Activated naive CD8-positive, alpha-beta T cell treated with anti-CD3 and anti-CD28 coated beads, Interleukin-2, amount 50 U/mL, for 16 hours (primary cell): Measurements from ENCODE around the gene STT3B.

Experiments
- DNase-seq: peaks from one replicate; pipeline ENCODE4 v3.0.0-alpha.2; 2020; ENCODE audit warnings: low read depth, low spot score

The STT3B gene

GRCh38 chr3:31648286-31648968 lies 115.7 kb downstream of the STT3B start:
- DNase-seq = no peak

- DNase-seq = no peak
These were observed 119.6 kb downstream of the STT3B start for GRCh38 chr3:31652296-31652695.

DNA sequence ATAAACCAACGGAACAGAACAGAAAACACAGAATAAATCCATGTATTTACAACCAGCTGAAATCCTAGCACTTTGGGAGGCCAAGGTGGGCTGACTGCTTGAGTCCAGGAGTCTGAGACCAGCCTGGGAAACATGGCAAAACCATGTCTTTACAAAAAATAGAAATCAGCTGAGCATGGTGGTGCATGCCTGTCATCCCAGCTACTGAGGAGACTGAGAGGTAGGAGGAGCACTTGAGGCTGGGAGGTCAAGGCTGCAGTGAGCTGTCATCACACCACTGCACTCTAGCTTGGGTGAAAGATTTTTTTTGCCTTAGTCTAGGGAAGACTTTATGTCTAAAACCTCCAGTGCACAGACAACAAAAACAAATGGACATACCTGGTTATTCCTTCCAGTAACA lies 120.7 kb downstream of the STT3B start:
- DNase-seq = no peak

DNA sequence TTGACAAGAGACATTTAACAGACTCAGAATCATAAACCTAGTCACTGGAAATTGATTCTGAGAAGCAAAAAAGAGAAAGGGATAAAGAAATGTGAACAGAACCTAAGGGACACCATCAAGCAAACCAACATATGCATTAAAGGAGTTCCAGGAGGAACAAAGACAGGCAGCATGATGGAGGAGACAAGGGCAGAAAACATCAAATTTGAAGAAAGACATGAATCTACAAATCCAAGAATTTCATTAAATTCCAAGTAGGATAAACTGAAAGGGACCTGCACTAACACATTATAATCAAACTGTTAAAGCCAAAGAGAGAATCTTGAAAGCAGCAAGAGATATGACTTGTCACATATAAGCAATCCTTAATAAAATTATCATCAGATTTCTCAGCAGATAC lies 122.3 kb downstream of the STT3B start:
- DNase-seq = no peak

DNA sequence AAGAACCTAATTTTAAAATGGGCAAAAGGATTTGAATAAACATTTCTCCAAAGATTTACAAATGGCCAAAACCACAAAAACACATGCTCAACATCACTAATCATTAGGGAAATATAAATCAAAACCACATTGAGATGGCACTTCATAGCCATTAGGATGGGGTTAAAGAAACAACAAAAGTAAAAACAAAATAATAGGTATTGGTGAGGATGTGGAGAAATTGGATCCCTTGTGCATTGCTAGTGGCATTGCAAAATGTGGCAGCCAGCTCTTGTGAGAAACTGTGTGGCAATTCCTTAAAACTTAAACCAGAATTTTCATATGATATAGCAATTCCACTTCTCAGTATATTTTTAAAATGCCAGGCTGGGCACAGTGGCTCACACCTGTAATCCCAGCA lies 126.5 kb downstream of the STT3B start:
- no peak for DNase-seq

DNA sequence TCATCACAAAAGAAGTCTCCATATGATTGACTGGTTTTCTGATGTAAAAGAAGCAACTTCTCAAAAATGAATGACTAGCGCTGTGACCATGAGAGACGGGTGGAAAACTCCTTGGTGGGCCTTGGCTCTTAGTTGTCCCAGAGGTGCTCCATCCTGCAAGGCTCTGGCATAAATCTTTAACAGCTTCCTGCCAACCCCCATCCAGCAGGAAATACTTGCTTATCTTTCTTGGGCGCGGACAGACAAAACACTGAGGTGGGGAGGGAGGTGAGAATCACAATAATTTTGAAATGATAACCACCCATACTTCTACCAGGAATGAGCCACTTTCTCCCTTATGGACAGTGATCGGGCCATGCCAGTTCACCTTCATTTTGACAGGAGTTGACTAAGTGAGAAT lies 128.6 kb downstream of the STT3B start:
- DNase-seq = no peak

DNA sequence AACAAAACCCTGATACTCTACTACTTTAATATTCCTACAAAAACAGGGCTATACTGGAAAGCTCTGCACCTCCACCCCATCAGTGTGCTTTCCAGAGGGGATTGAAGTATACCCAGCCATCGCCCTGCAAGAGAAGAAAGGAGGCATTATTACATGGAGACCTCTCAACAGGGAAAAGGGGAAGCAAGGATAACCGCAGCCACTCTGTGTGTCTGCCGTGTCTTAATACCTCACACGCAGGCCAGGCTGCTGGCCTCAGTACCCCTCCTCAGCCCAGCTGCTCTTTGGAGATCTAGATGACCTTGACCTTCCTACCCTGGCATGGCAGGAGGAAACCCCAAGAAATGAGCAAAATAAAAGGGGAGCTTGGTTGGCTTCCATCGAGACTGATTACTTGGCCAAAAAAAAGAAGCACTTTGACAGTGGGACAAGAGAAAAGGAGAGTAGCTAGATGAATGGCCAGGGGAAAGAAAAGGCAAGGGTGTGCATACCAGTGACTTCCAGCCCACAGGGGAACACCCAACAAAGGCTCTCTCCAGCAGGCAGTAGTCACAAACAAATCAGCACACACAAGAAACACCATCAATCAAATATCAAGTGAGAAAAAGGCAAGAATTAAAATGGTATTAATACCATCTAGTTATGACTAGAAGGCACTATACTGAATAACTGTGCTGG lies 129.4 kb downstream of the STT3B start:
- DNase-seq = no peak

GRCh38 chr3:31664031-31664430 lies 131.3 kb downstream of the STT3B start:
- no peak for DNase-seq

DNA sequence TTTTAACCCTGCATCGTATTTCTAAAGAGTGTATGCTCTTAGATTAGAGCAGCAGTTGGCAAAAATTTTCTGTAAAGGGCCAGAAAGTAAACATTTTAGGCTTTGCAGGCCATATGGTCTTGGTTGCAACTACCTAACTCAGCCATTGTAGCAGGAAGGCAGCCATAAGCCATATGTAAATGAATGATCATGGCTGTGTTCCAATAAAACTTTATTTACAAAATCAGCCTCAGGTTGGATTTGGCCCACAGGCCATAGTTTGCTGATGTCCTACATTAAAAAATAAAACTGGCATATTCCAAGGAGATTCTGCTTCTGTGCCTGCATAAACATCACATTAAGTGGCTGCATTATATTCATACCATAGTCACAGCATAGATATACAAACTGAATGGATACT lies 134.9 kb downstream of the STT3B start:
- no peak for DNase-seq

GRCh38 chr3:31668242-31668641 lies 135.5 kb downstream of the STT3B start:
- DNase-seq = no peak

DNA sequence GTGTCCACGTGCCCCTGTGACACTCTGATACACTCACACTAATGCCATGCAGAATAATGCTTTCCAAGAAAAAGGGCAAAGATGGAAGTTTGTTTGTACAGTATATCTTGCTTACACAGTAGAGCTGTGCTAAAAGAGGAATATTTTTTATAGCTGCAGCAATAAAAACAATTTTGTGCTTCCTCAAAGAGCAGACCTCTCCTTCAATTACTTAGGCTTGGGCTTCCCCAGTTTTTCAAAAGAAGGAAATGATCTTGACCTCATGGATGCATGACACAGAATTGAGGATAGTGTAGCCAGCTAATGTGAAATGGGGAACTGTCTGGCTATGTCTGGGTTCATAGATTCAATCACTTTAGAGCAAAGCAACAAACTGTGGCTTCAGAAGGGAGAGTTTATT lies 137.4 kb downstream of the STT3B start:
- DNase-seq = no peak

DNA sequence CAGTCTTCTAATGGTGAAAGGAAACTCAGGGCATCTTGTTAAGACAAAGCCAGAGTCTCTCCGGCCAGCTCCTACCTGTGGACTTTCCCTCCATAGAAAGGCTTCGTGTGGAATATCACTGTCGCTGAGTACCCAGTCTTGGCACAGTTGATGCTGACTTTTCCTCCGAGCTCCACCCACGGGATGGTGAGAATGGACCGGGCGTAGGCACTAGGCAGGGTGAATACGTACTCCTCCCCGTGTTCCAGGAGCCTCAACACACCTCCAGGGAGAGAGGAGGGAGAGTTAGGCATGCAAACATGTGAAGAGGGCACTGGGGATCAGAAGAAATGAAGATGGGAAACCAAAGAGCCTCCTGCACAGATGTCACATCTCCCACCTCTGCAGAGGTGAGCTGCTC lies 138.0 kb downstream of the STT3B start:
- no peak for DNase-seq

DNA sequence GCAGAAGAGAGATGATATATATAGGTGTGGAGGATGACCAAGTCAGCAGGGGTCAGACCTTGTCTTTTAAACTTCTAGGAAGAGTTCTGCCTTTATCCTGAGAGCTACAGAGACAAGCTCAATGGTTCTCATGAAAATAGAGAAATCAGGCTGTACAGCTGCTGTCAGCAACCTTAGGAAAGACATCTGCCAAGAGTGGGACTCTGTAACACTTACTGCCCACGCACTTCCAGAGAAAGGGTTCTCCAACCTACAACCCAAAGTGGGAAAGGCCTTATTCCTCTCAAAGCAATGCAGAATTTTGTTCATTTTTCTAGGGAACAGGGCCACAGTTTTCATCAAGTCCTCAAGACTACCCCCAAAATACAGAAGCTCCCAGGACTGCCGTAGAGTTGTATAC lies 138.7 kb downstream of the STT3B start:
- DNase-seq = no peak

GRCh38 chr3:31671976-31672375 lies 139.3 kb downstream of the STT3B start:
- DNase-seq = no peak

DNA sequence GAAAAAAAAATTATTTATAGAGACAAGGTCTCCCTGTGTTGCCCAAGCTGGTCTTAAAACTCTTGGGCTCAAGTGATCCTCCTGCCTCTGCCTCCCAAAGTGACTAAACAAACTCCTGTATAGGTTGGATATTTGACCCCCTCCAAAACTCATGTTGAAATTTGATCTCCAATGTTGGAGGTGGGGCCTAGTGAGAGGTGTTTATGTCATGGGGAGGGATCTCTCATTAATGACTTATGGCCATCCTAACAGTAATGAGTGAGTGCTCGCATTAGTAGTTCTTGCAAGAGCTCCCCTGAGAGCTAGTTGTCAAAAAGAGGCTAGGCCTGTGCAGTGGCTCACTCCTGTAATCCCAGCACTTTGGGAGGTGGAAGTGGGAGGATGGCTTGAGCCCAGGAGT lies 141.2 kb downstream of the STT3B start:
- no peak for DNase-seq

GRCh38 chr3:31676556-31676955 lies 143.8 kb downstream of the STT3B start:
- DNase-seq = no peak

DNA sequence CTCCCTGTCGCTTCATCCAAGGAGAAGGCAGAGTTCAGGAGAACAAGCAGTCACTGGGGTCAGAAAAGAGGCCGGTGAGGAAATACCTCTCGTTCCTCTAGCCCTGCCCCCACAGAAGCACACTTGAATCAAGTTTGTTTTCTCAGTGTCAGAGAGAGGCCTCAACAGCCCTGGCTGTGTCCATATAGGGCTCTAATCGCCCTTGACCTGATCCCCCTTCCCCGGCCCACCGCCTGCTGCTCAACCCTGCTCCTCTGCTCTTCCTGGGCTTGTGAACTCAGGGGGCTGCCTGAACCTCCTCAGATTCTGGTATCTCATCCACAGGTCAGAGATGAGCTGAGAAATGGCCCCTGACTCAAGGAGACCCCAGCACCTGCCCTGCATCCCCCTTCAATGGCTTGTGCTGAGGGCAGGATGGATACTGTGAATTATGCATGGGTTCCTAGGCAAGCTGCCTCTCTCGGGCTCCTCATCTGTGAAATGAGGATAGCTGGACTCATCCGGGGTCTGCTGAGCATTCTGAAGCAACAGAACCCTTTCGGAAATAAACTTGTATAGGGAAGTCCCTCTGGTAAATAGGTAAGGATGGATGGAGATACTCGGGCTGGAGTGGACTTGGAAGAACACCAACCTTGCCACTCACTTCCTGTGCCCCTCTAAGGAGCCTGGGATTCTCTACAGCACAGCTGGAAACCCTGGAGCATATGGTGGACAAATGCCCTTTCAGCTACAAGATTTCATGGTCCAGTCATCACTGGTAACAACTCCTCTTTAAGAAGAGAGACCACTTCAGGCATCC lies 147.5 kb downstream of the STT3B start:
- no peak for DNase-seq
